ENCODE measurements around the gene C5orf63. TPM values are rescaled to one million over a fixed set of nuclear protein-coding genes. Genes with fewer than 3 reads are reported as not detected.

The C5orf63 gene
- polyA plus RNA-seq, 6 donors from 2014 or later, result 7.7 to 17.5 (median 9.8) TPM

GRCh38 chr5:127088251-127088650 lies 14.9 kb upstream of the C5orf63 start:
- Mint-ChIP-seq H3K4me3 (no peak overlapping the region), H3K27ac (peak overlapping the region in 3 of 6 donors; percentile 53 to 63 (median 57)), H3K4me1 (peaks cover 7 to 14% (median 11%) of the 10 kb centered on the region in 3 donors), H3K27me3 (no peaks in the 10 kb centered on the region), H3K36me3 (no peaks in the 10 kb centered on the region), H3K9me3 (no peaks in the 10 kb centered on the region)
- ATAC-seq (ENCODE audit: low read depth in 2 of 2) (no peak), DNase-seq (no peak)

DNA sequence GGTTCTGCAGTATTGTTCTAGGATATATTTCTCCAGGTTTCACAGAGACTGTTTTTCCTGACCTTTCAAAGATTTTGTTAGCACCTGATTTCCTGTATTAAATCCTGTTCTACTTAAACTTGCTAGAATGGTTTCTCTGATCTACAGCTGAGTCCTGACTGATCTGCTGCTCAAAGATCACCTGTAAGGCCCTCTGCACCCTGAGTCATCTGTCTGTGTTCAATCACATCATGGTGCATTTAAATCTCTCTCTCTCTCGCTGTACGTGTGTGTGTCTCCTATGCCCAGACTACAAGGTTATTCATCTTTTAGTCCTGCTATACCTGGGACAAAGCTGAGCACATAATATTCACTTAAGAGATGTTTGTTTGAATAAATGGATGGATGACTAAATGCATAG lies 13.3 kb upstream of the C5orf63 start:
- DNase-seq (no peak), ATAC-seq (ENCODE audit: low read depth in 2 of 2) (no peak)
- peaks cover 7 to 14% (median 11%) of the 10 kb centered on the region in 3 donors for H3K4me1 Mint-ChIP-seq
- peaks cover 0 to 3% (median 0%) of the 10 kb centered on the region in 7 donors for H3K9me3 Mint-ChIP-seq
- H3K27me3 Mint-ChIP-seq, result no peaks in the 10 kb centered on the region
- no peaks in the 10 kb centered on the region for H3K36me3 Mint-ChIP-seq
- no peak overlapping the region for H3K27ac Mint-ChIP-seq
- H3K4me3 Mint-ChIP-seq, result no peak overlapping the region

- ATAC-seq (ENCODE audit: low read depth in 2 of 2), result no peak
- Mint-ChIP-seq H3K9me3 (peaks cover 0 to 3% (median 0%) of the 10 kb centered on the region in 7 donors), H3K27me3 (no peaks in the 10 kb centered on the region), H3K4me1 (peaks cover 7 to 14% (median 11%) of the 10 kb centered on the region in 3 donors), H3K4me3 (no peak overlapping the region), H3K27ac (no peak overlapping the region), H3K36me3 (no peaks in the 10 kb centered on the region)
- DNase-seq, result no peak
Measured at GRCh38 chr5:127085796-127086195, 12.5 kb upstream of the C5orf63 start.

- no peak for ATAC-seq (ENCODE audit: low read depth in 2 of 2)
- Mint-ChIP-seq H3K27ac (no peak overlapping the region), H3K9me3 (peaks cover 0 to 3% (median 0%) of the 10 kb centered on the region in 7 donors), H3K4me1 (peaks cover 7 to 15% (median 12%) of the 10 kb centered on the region in 3 donors), H3K36me3 (no peaks in the 10 kb centered on the region), H3K4me3 (no peak overlapping the region), H3K27me3 (peaks cover 0 to 2% (median 0%) of the 10 kb centered on the region in 3 donors)
- no peak for DNase-seq
Measured at GRCh38 chr5:127085371-127085770, 12.1 kb upstream of the C5orf63 start.

DNA sequence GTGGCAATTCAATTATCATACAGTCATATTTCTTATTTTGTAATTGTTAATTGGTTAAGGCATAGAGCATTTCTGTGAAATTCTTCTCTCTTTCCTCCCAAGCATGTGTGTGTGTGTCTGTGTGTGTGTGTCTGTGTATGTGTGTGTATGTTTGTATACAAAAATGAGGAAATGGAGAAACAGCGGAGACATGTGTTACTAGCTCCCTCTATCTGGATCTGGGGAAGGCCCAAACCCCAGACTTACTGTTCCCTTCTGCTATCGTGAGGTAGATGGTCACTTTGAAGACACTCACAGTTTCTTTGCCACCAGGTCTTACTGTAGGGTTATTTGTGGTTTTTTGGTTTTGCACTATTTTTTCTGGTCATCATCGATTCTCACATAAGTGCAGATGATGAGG lies 11.4 kb upstream of the C5orf63 start:
- no peak for ATAC-seq (ENCODE audit: low read depth in 2 of 2)
- peaks cover 0 to 9% (median 0%) of the 10 kb centered on the region in 3 donors for H3K27me3 Mint-ChIP-seq
- no peaks in the 10 kb centered on the region for H3K36me3 Mint-ChIP-seq
- peaks cover 13 to 20% (median 17%) of the 10 kb centered on the region in 3 donors for H3K4me1 Mint-ChIP-seq
- no peak for DNase-seq
- peaks cover 0 to 3% (median 0%) of the 10 kb centered on the region in 7 donors for H3K9me3 Mint-ChIP-seq
- no peak overlapping the region for H3K4me3 Mint-ChIP-seq
- H3K27ac Mint-ChIP-seq, result no peak overlapping the region

DNA sequence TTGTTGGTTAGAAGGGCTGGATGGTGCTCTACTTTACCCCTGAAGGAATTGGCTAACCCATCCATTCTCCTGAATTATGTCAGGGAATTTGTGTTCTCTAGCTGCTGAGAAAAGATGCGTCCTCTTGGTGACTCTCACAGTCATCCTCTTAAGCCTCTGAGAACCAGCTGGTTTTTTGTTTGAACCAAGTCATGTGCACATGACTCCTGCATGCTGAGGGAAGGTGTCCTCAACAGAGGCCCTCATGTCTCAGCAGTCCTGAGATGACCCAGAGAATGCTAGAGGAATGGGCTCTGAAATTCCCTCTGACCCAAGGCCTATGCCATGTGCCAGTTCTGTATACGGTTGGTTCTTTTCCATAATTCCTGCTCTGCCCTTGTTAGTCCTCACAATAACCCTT lies 10.4 kb upstream of the C5orf63 start:
- Mint-ChIP-seq H3K4me3 (no peak overlapping the region), H3K9me3 (peaks cover 0 to 3% (median 0%) of the 10 kb centered on the region in 7 donors)

GRCh38 chr5:127079994-127080491 lies 6.7 kb upstream of the C5orf63 start:
- Mint-ChIP-seq H3K9me3 (peaks cover 0 to 3% (median 0%) of the 10 kb centered on the region in 7 donors), H3K36me3 (no peaks in the 10 kb centered on the region), H3K4me3 (peak overlapping the region in 1 of 8 donors; percentile 13), H3K4me1 (peaks cover 5 to 6% (median 6%) of the 10 kb centered on the region in 3 donors), H3K27ac (peak overlapping the region in 1 of 6 donors; percentile 70), H3K27me3 (peaks cover 0 to 9% (median 0%) of the 10 kb centered on the region in 3 donors)
- DNase-seq, result no peak
- peak; percentile 49 to 55 for ATAC-seq (ENCODE audit: low read depth in 2 of 2)

More for the DNA sequence above, 10.4 kb upstream of the C5orf63 start:
- H3K27ac Mint-ChIP-seq, result no peak overlapping the region
- DNase-seq, result no peak
- H3K4me1 Mint-ChIP-seq, result peaks cover 6 to 13% (median 11%) of the 10 kb centered on the region in 3 donors
- ATAC-seq (ENCODE audit: low read depth in 2 of 2), result no peak
- no peaks in the 10 kb centered on the region for H3K36me3 Mint-ChIP-seq
- H3K27me3 Mint-ChIP-seq, result peaks cover 0 to 9% (median 0%) of the 10 kb centered on the region in 3 donors

GRCh38 chr5:127077366-127077765 lies 4.1 kb upstream of the C5orf63 start:
- Mint-ChIP-seq H3K36me3 (no peaks in the 10 kb centered on the region), H3K4me1 (peaks cover 16 to 25% (median 19%) of the 10 kb centered on the region in 3 donors), H3K27me3 (peaks cover 0 to 9% (median 0%) of the 10 kb centered on the region in 3 donors), H3K9me3 (peaks cover 0 to 6% (median 0%) of the 10 kb centered on the region in 7 donors), H3K27ac (no peak overlapping the region), H3K4me3 (no peak overlapping the region)
- DNase-seq, result no peak
- ATAC-seq (ENCODE audit: low read depth in 2 of 2), result no peak

DNA sequence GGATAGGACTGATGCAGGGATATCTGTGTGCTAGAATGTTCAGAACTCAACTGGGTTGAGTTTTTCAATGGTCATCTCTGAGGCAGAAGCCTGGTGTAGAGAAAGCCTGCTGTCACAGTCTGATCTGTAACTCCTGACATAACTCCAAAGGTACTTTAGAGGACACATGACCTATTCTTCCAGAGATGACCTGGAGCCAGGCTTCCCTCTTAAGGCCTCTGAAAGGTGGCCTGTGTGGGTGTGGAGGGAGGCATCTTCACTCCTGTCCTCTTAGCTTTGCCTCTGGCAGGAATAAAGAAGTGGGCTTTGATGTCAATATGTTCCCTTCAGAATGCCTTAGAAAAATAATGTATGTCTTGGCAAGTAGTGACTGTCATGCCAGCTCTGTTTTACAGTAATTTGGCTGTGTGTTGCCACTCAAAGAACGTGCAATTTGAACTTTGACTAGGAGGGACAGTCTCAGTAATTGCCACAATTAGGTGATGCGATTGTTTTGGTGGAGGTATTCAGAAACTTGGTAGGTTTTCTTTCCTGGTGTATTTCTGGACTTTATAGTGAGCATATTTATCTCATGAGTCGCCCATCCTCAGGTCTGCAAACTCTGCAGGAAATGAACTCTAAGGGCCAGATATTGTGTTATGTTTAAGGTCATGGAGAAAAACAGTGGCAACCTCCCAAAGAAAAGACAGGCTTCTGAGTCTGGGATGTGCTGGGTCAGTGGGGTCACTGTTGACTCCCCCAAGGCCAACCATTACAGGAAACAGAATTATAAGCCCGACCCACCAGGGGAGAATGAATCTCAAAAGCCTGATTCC lies 3.2 kb upstream of the C5orf63 start:
- H3K36me3 Mint-ChIP-seq, result no peaks in the 10 kb centered on the region
- no peak overlapping the region for H3K4me3 Mint-ChIP-seq
- peaks cover 0 to 6% (median 0%) of the 10 kb centered on the region in 7 donors for H3K9me3 Mint-ChIP-seq
- H3K27ac Mint-ChIP-seq, result no peak overlapping the region
- H3K4me1 Mint-ChIP-seq, result peaks cover 16 to 27% (median 19%) of the 10 kb centered on the region in 3 donors
- no peak for DNase-seq
- peaks cover 0 to 9% (median 0%) of the 10 kb centered on the region in 3 donors for H3K27me3 Mint-ChIP-seq
- ATAC-seq (ENCODE audit: low read depth in 2 of 2), result no peak

- ATAC-seq (ENCODE audit: low read depth in 2 of 2) (no peak), DNase-seq (no peak)
- Mint-ChIP-seq H3K4me1 (peaks cover 11 to 22% (median 13%) of the 10 kb centered on the region in 3 donors), H3K27ac (peak overlapping the region in 3 of 6 donors; percentile 94 to 98 (median 97)), H3K9me3 (peaks cover 0 to 6% (median 0%) of the 10 kb centered on the region in 7 donors), H3K36me3 (peaks cover 8 to 9% of the 10 kb centered on the region in 2 donors), H3K27me3 (no peaks in the 10 kb centered on the region), H3K4me3 (peak overlapping the region in 3 of 8 donors; percentile 36 to 96 (median 94))
Measured at GRCh38 chr5:127074466-127074865, 1.2 kb upstream of the C5orf63 start.

DNA sequence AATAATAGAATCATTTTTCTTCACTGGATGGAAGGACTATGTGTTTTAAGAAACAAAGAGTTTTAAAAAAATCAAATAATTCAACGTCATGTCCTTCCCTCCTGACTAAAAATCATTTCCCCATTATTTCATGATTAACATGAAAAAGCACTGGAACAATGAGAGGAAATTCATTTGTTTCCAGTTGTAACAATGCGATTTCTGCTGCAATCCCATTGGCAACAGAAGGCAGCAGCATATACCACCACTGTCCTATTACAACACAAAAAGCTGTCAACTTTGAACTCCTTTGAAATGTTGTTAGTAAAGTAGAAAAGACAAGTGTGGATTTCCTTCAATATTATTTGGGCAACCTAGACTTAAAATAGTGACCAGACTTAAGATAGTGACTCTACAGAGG lies 3.1 kb downstream of the C5orf63 start:
- peaks cover 8 to 22% of the 10 kb centered on the region in 2 donors for H3K36me3 Mint-ChIP-seq
- peaks cover 0 to 6% (median 0%) of the 10 kb centered on the region in 7 donors for H3K9me3 Mint-ChIP-seq
- H3K27me3 Mint-ChIP-seq, result no peaks in the 10 kb centered on the region
- H3K27ac Mint-ChIP-seq, result peak overlapping the region in 2 of 6 donors; percentile 6 to 68
- ATAC-seq (ENCODE audit: low read depth in 2 of 2), result no peak
- peak overlapping the region in 1 of 8 donors; percentile 46 for H3K4me3 Mint-ChIP-seq
- peaks cover 11 to 22% (median 13%) of the 10 kb centered on the region in 3 donors for H3K4me1 Mint-ChIP-seq
- no peak for DNase-seq

DNA sequence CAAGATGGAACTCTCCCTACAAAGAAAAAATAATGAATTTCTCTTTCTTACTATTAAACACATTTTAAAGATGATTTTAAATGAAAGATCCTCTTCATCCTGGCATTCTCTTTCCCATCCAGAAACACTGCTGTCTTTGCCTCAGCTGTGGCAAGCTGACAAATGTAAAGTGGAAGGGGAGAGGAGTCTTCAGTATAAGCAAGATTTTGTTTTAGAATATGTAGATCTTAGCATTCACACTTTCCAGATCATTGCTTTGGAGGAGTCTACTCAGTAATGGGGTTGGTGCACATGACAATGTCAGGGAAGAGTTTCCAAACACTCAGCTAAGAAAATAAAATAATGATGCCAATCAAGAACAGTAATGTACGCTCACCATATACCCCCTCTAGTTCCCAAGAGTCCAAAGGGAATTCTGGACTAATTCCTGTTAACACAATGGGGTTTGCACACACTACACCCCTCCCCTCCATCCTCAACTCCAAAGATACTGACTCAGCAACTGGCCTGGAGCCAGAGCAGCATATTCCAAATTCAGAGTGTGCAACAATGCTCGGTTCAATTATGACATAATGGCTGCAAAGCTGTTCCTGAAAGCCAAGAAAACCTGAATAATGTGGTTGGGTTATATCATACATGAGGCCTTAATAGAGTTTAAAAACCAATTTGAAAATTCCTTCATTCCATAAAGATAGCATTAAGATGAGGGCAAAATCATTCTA lies 4.6 kb downstream of the C5orf63 start:
- peaks cover 5 to 15% (median 8%) of the 10 kb centered on the region in 3 donors for H3K4me1 Mint-ChIP-seq
- H3K36me3 Mint-ChIP-seq, result peaks cover 8 to 22% of the 10 kb centered on the region in 2 donors
- no peak overlapping the region for H3K27ac Mint-ChIP-seq
- no peaks in the 10 kb centered on the region for H3K27me3 Mint-ChIP-seq
- peaks cover 0 to 1% (median 0%) of the 10 kb centered on the region in 7 donors for H3K9me3 Mint-ChIP-seq
- no peak for ATAC-seq (ENCODE audit: low read depth in 2 of 2)
- H3K4me3 Mint-ChIP-seq, result no peak overlapping the region
- DNase-seq, result no peak

GRCh38 chr5:127066721-127067120 lies 6.6 kb downstream of the C5orf63 start:
- peaks cover 8 to 22% of the 10 kb centered on the region in 2 donors for H3K36me3 Mint-ChIP-seq
- DNase-seq (no peak), ATAC-seq (ENCODE audit: low read depth in 2 of 2) (no peak)
- H3K9me3 Mint-ChIP-seq, result no peaks in the 10 kb centered on the region
- no peaks in the 10 kb centered on the region for H3K27me3 Mint-ChIP-seq
- no peaks in the 10 kb centered on the region for H3K4me1 Mint-ChIP-seq
- H3K27ac Mint-ChIP-seq, result no peak overlapping the region
- no peak overlapping the region for H3K4me3 Mint-ChIP-seq
